Activated T-helper 1 cell treated with anti-CD3 and anti-CD28 coated beads, Interleukin-12 subunit alpha, Interleukin-12 subunit beta, Interleukin-2, Interleukin-4 antibody, amounts not matched to agents 30 ng/mL and 10 ng/mL and 1 ng/mL, durations not matched to agents 14 hours and 24 hours and 36 hours (primary cell): ENCODE results near the gene TRNP1. TPM values are rescaled to one million over a fixed set of nuclear protein-coding genes. Genes with fewer than 3 reads are reported as not detected.

ENCODE experiments used
- DNase-seq: peaks from one replicate; pipeline ENCODE4 v3.0.0; 2021; ENCODE audit warnings: low spot score
- H3K27ac Mint-ChIP-seq: one replicate; pipeline ENCODE4 v1.8.0; 2021; ENCODE audit warnings: mild to moderate bottlenecking, mixed read lengths
- H3K27me3 Mint-ChIP-seq: one replicate; pipeline ENCODE4 v1.8.0; 2022; ENCODE audit warnings: mild to moderate bottlenecking, moderate library complexity, mixed read lengths; ENCODE audit not compliant: insufficient read depth
- H3K36me3 Mint-ChIP-seq: one replicate; pipeline ENCODE4 v1.8.0; 2021; ENCODE audit warnings: low read depth, mixed read lengths
- H3K4me1 Mint-ChIP-seq: one replicate; pipeline ENCODE4 v1.8.0; 2021; ENCODE audit warnings: low read depth, mixed read lengths
- H3K4me3 Mint-ChIP-seq: one replicate; pipeline ENCODE4 v1.8.0; 2021; ENCODE audit warnings: mild to moderate bottlenecking, moderate library complexity, mixed read lengths
- H3K9me3 Mint-ChIP-seq: one replicate; pipeline ENCODE4 v1.8.0; 2021; ENCODE audit warnings: mixed read lengths
- intact Hi-C: fragments of 100-400 bp; cut with micrococcal nuclease; formaldehyde crosslinking; loops from one replicate; pipeline ENCODE4 v1.15.1; 2024
- total RNA-seq: library from RNA; stranded (reverse); gene quantifications from 2 replicates; pipeline ENCODE4 v1.2.3, GENCODE V29; 2022

TRNP1 gene
- total RNA-seq, 1 donor from 2014 or later: 2.0 TPM

GRCh38 chr1:27031235-27032118, 38.0 kb downstream of the TRNP1 start:
- H3K9me3 Mint-ChIP-seq: no peaks in the 10 kb centered on the region
- H3K4me1 Mint-ChIP-seq: peaks cover 4% of the 10 kb centered on the region
- intact Hi-C loops: no loop called here

GRCh38 chr1:27032119-27032461, 38.6 kb downstream of the TRNP1 start:
- no peaks in the 10 kb centered on the region for H3K36me3 Mint-ChIP-seq
- no peaks in the 10 kb centered on the region for H3K27me3 Mint-ChIP-seq
- intact Hi-C loops: no loop called here
- no peaks in the 10 kb centered on the region for H3K9me3 Mint-ChIP-seq
- peaks cover 1% of the 10 kb centered on the region for H3K4me1 Mint-ChIP-seq
- no peak for DNase-seq
- H3K27ac Mint-ChIP-seq: no peak overlapping the region
- no peak overlapping the region for H3K4me3 Mint-ChIP-seq

More at GRCh38 chr1:27031235-27032118, 38.0 kb downstream of the TRNP1 start:
- DNase-seq: no peak
- no peak overlapping the region for H3K4me3 Mint-ChIP-seq
- H3K27me3 Mint-ChIP-seq: no peaks in the 10 kb centered on the region
- no peak overlapping the region for H3K27ac Mint-ChIP-seq
- no peaks in the 10 kb centered on the region for H3K36me3 Mint-ChIP-seq

GRCh38 chr1:27033043-27033746, 39.7 kb downstream of the TRNP1 start:
- intact Hi-C loops: no loop called here
- Mint-ChIP-seq H3K4me3 (no peak overlapping the region), H3K36me3 (no peaks in the 10 kb centered on the region), H3K27me3 (peaks cover 4% of the 10 kb centered on the region), H3K27ac (no peak overlapping the region), H3K9me3 (no peaks in the 10 kb centered on the region), H3K4me1 (no peaks in the 10 kb centered on the region)
- no peak for DNase-seq

GRCh38 chr1:27035344-27035743, 41.9 kb downstream of the TRNP1 start:
- intact Hi-C loops: no loop called here
- no peaks in the 10 kb centered on the region for H3K4me1 Mint-ChIP-seq
- no peaks in the 10 kb centered on the region for H3K36me3 Mint-ChIP-seq
- no peak overlapping the region for H3K27ac Mint-ChIP-seq
- H3K9me3 Mint-ChIP-seq: no peaks in the 10 kb centered on the region
- H3K27me3 Mint-ChIP-seq: peaks cover 6% of the 10 kb centered on the region
- H3K4me3 Mint-ChIP-seq: no peak overlapping the region
- no peak for DNase-seq

GRCh38 chr1:27036718-27037117, 43.2 kb downstream of the TRNP1 start:
- H3K4me1 Mint-ChIP-seq: no peaks in the 10 kb centered on the region
- H3K9me3 Mint-ChIP-seq: no peaks in the 10 kb centered on the region
- H3K27me3 Mint-ChIP-seq: peaks cover 8% of the 10 kb centered on the region
- DNase-seq: no peak
- H3K36me3 Mint-ChIP-seq: no peaks in the 10 kb centered on the region
- no peak overlapping the region for H3K27ac Mint-ChIP-seq
- intact Hi-C loops: no loop called here
- H3K4me3 Mint-ChIP-seq: no peak overlapping the region

GRCh38 chr1:27037518-27037917, 44.0 kb downstream of the TRNP1 start:
- H3K27me3 Mint-ChIP-seq: peaks cover 8% of the 10 kb centered on the region
- H3K4me3 Mint-ChIP-seq: no peak overlapping the region
- intact Hi-C loops: no loop called here
- H3K9me3 Mint-ChIP-seq: no peaks in the 10 kb centered on the region
- DNase-seq: no peak
- H3K27ac Mint-ChIP-seq: no peak overlapping the region
- no peaks in the 10 kb centered on the region for H3K4me1 Mint-ChIP-seq
- H3K36me3 Mint-ChIP-seq: no peaks in the 10 kb centered on the region

GRCh38 chr1:27038020-27038419, 44.5 kb downstream of the TRNP1 start:
- H3K27ac Mint-ChIP-seq: no peak overlapping the region
- H3K27me3 Mint-ChIP-seq: peaks cover 8% of the 10 kb centered on the region
- no peaks in the 10 kb centered on the region for H3K9me3 Mint-ChIP-seq
- DNase-seq: no peak
- no peaks in the 10 kb centered on the region for H3K4me1 Mint-ChIP-seq
- H3K4me3 Mint-ChIP-seq: no peak overlapping the region
- H3K36me3 Mint-ChIP-seq: no peaks in the 10 kb centered on the region
- intact Hi-C loops: no loop called here

GRCh38 chr1:27042670-27043069, 49.2 kb downstream of the TRNP1 start:
- intact Hi-C loops: loop anchor here (5.0 kb wide), 1 partner anchor 255 kb away; no protein-coding TSS in a partner anchor
- H3K27me3 Mint-ChIP-seq: peaks cover 8% of the 10 kb centered on the region
- no peak for DNase-seq
- H3K27ac Mint-ChIP-seq: no peak overlapping the region
- H3K4me3 Mint-ChIP-seq: no peak overlapping the region
- no peaks in the 10 kb centered on the region for H3K9me3 Mint-ChIP-seq
- peaks cover 18% of the 10 kb centered on the region for H3K4me1 Mint-ChIP-seq
- H3K36me3 Mint-ChIP-seq: no peaks in the 10 kb centered on the region

GRCh38 chr1:27044613-27045151, 51.2 kb downstream of the TRNP1 start:
- Mint-ChIP-seq H3K4me1 (peaks cover 18% of the 10 kb centered on the region), H3K4me3 (peak overlapping the region; percentile 82), H3K36me3 (no peaks in the 10 kb centered on the region), H3K9me3 (no peaks in the 10 kb centered on the region), H3K27me3 (peaks cover 3% of the 10 kb centered on the region), H3K27ac (peak overlapping the region; percentile 86)
- intact Hi-C loops: loop anchor here (1.0 to 5.0 kb wide), 5 partner anchors 48 to 344 kb away; no protein-coding TSS in a partner anchor
- peak; percentile 81 for DNase-seq

- peaks cover 18% of the 10 kb centered on the region for H3K4me1 Mint-ChIP-seq
- H3K4me3 Mint-ChIP-seq: peak overlapping the region; percentile 15
- H3K36me3 Mint-ChIP-seq: no peaks in the 10 kb centered on the region
- H3K9me3 Mint-ChIP-seq: no peaks in the 10 kb centered on the region
- peak overlapping the region; percentile 86 for H3K27ac Mint-ChIP-seq
- peak; percentile 49 for DNase-seq
- no peaks in the 10 kb centered on the region for H3K27me3 Mint-ChIP-seq
- intact Hi-C loops: loop anchor here (1.0 to 2.0 kb wide), 3 partner anchors 49 to 343 kb away; no protein-coding TSS in a partner anchor
Observed at GRCh38 chr1:27045973-27046558, 52.6 kb downstream of the TRNP1 start.

- no peaks in the 10 kb centered on the region for H3K36me3 Mint-ChIP-seq
- intact Hi-C loops: no loop called here
- H3K27me3 Mint-ChIP-seq: no peaks in the 10 kb centered on the region
- H3K4me1 Mint-ChIP-seq: peaks cover 18% of the 10 kb centered on the region
- DNase-seq: no peak
- H3K27ac Mint-ChIP-seq: no peak overlapping the region
- H3K9me3 Mint-ChIP-seq: no peaks in the 10 kb centered on the region
- no peak overlapping the region for H3K4me3 Mint-ChIP-seq
Observed at GRCh38 chr1:27047914-27048313, 54.4 kb downstream of the TRNP1 start.

GRCh38 chr1:27049100-27049499, 55.6 kb downstream of the TRNP1 start:
- Mint-ChIP-seq H3K4me3 (no peak overlapping the region), H3K36me3 (no peaks in the 10 kb centered on the region), H3K27me3 (no peaks in the 10 kb centered on the region), H3K27ac (no peak overlapping the region), H3K4me1 (peaks cover 18% of the 10 kb centered on the region), H3K9me3 (no peaks in the 10 kb centered on the region)
- no peak for DNase-seq
- intact Hi-C loops: no loop called here

GRCh38 chr1:27049607-27050006, 56.1 kb downstream of the TRNP1 start:
- no peak for DNase-seq
- H3K27ac Mint-ChIP-seq: no peak overlapping the region
- intact Hi-C loops: no loop called here
- no peaks in the 10 kb centered on the region for H3K9me3 Mint-ChIP-seq
- H3K4me3 Mint-ChIP-seq: no peak overlapping the region
- H3K27me3 Mint-ChIP-seq: no peaks in the 10 kb centered on the region
- no peaks in the 10 kb centered on the region for H3K36me3 Mint-ChIP-seq
- peaks cover 13% of the 10 kb centered on the region for H3K4me1 Mint-ChIP-seq
